Measurements from ENCODE around the gene PATE3. TPM values are rescaled to one million over a fixed set of nuclear protein-coding genes. Genes with fewer than 3 reads are reported as not detected.

Gene PATE3
- total RNA-seq, 4 donors from 2014 or later = not detected

- Histone ChIP-seq H3K36me3 (no peaks in the 10 kb centered on the region), H3K4me3 (no peak overlapping the region), H3K4me1 (no peaks in the 10 kb centered on the region), H3K9me3 (peaks cover 0 to 15% (median 7%) of the 10 kb centered on the region in 4 donors), H3K27me3 (no peaks in the 10 kb centered on the region), H3K27ac (replicated peaks in 1 of 4) (no peak overlapping the region)
- no peak for DNase-seq (ENCODE audit: extremely low spot score)
- no peak for TF ChIP-seq POLR2AphosphoS5 (IDR thresholded peaks at IDR 0.05)
- 79% methylated on average over 6 of the region's 7 CpGs for WGBS
- intact Hi-C loops (cut with DNase I) = no loop called here
Measured at GRCh38 chr11:125756050-125756449, 31.9 kb upstream of the PATE3 start.

GRCh38 chr11:125762445-125762844 is 25.5 kb upstream of the PATE3 start:
- no peak for DNase-seq (ENCODE audit: extremely low spot score)
- no peaks in the 10 kb centered on the region for H3K4me1 ChIP-seq
- no peak for TF ChIP-seq POLR2A (IDR thresholded peaks at IDR 0.05; ENCODE audit: low read depth)
- no peak for TF ChIP-seq POLR2AphosphoS5 (IDR thresholded peaks at IDR 0.05)
- TF ChIP-seq, protein P1, sequence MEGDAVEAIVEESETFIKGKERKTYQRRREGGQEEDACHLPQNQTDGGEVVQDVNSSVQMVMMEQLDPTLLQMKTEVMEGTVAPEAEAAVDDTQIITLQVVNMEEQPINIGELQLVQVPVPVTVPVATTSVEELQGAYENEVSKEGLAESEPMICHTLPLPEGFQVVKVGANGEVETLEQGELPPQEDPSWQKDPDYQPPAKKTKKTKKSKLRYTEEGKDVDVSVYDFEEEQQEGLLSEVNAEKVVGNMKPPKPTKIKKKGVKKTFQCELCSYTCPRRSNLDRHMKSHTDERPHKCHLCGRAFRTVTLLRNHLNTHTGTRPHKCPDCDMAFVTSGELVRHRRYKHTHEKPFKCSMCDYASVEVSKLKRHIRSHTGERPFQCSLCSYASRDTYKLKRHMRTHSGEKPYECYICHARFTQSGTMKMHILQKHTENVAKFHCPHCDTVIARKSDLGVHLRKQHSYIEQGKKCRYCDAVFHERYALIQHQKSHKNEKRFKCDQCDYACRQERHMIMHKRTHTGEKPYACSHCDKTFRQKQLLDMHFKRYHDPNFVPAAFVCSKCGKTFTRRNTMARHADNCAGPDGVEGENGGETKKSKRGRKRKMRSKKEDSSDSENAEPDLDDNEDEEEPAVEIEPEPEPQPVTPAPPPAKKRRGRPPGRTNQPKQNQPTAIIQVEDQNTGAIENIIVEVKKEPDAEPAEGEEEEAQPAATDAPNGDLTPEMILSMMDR (IDR thresholded peaks at IDR 0.05) = no peak
- no peak for TF ChIP-seq EP300 (IDR thresholded peaks at IDR 0.05)

GRCh38 chr11:125763483-125763882 is 24.4 kb upstream of the PATE3 start:
- no peaks in the 10 kb centered on the region for H3K27me3 ChIP-seq
- TF ChIP-seq EP300 (IDR thresholded peaks at IDR 0.05) = no peak
- TF ChIP-seq, protein P1 (IDR thresholded peaks at IDR 0.05) = no peak
- TF ChIP-seq POLR2AphosphoS5 (IDR thresholded peaks at IDR 0.05) = no peak
- TF ChIP-seq POLR2A (IDR thresholded peaks at IDR 0.05; ENCODE audit: low read depth) = no peak
- H3K27ac ChIP-seq (replicated peaks in 1 of 4) = no peak overlapping the region
- H3K4me1 ChIP-seq = no peaks in the 10 kb centered on the region
- peaks cover 0 to under 1% (median under 1%) of the 10 kb centered on the region in 4 donors for H3K9me3 ChIP-seq
- WGBS = 84% methylated on average over 2 of the region's 2 CpGs
- H3K36me3 ChIP-seq = no peaks in the 10 kb centered on the region
- H3K4me3 ChIP-seq = no peak overlapping the region
- DNase-seq (ENCODE audit: extremely low spot score) = no peak
- intact Hi-C loops (cut with DNase I) = no loop called here

More at GRCh38 chr11:125762445-125762844, 25.5 kb upstream of the PATE3 start:
- Histone ChIP-seq H3K4me3 (no peak overlapping the region), H3K9me3 (peaks cover 0 to 9% (median 6%) of the 10 kb centered on the region in 4 donors), H3K27me3 (no peaks in the 10 kb centered on the region), H3K27ac (replicated peaks in 1 of 4) (no peak overlapping the region), H3K36me3 (no peaks in the 10 kb centered on the region)
- intact Hi-C loops (cut with DNase I) = no loop called here
- 71% methylated on average over 1 of the region's 1 CpG for WGBS

DNA sequence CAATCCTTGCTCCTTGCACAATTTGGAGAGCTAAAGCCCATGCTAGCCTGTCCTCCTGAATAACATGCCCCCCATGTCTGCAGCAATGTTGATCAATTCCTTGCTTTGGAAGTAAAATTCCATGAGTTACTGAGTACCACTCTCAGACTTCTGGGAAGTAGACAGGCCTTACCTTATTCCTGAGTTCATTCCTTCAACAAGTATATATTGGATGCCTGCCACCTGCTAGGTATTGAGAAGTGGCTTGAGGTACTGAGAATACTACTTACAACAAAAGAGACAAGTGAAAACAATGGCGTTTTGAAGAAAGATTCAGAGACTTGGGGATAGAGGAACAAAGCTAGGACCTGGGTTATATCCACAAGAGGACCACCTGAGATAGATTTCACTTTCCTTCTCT is 21.7 kb upstream of the PATE3 start:
- Histone ChIP-seq H3K9me3 (no peaks in the 10 kb centered on the region), H3K27ac (replicated peaks in 1 of 4) (no peak overlapping the region), H3K27me3 (no peaks in the 10 kb centered on the region), H3K36me3 (no peaks in the 10 kb centered on the region), H3K4me1 (no peaks in the 10 kb centered on the region), H3K4me3 (no peak overlapping the region)
- TF ChIP-seq, protein P1 (IDR thresholded peaks at IDR 0.05) = no peak
- TF ChIP-seq POLR2AphosphoS5 (IDR thresholded peaks at IDR 0.05) (no peak), EP300 (IDR thresholded peaks at IDR 0.05) (no peak), POLR2A (IDR thresholded peaks at IDR 0.05; ENCODE audit: low read depth) (no peak)
- DNase-seq (ENCODE audit: extremely low spot score) = peak; percentile 50
- intact Hi-C loops (cut with DNase I) = no loop called here
- 69% methylated on average over 1 of the region's 1 CpG for WGBS

DNA sequence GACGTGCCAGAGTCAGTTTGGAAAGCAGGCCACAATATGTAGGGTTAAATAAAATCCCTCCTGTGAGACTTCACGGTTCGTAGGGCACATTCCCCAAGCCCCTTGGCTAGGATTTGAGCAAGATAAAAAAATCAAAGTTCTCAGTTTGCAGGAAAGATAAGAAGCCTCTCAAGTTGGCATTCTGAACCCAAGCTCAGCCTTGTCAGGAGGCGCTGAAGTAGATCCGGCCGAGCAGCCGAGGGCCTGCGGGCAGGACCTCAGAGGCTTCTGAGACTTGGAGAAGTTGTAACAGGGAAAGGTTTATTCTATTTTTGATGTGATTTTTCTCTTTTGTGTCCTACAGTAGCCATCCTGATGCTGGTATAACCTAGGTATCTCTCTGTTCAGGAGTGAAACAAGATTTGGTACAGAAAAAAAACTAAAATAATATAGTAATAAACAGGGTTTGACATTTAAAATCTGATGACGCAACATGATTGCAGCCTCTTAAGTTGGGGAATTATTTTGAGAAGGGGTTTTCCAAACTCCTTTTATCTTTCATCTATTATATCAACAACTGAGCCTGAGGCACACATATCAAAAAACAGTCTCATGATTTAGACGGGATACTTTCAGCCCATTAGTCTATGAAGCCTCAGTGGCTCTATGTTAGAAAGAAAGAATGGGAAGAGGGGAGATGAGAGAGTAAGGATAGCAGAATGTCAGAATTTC is 19.4 kb upstream of the PATE3 start:
- intact Hi-C loops (cut with DNase I) = no loop called here
- no peaks in the 10 kb centered on the region for H3K9me3 ChIP-seq
- peak; percentile 70 for DNase-seq (ENCODE audit: extremely low spot score)
- H3K27ac ChIP-seq (replicated peaks in 1 of 4) = no peak overlapping the region
- 51% methylated on average over 10 of the region's 10 CpGs for WGBS
- no peaks in the 10 kb centered on the region for H3K27me3 ChIP-seq
- no peak overlapping the region for H3K4me3 ChIP-seq
- no peaks in the 10 kb centered on the region for H3K36me3 ChIP-seq
- TF ChIP-seq POLR2A (IDR thresholded peaks at IDR 0.05; ENCODE audit: low read depth) = no peak
- peaks cover 0 to 11% (median 0%) of the 10 kb centered on the region in 4 donors for H3K4me1 ChIP-seq
